ENCODE data around the gene DFFB.
"Not testable (repeated sequence)": the region's sequence is repeated elsewhere in the genome, so short reads cannot be mapped to it uniquely, and the experiment has no call there.

Gene DFFB, protein sequence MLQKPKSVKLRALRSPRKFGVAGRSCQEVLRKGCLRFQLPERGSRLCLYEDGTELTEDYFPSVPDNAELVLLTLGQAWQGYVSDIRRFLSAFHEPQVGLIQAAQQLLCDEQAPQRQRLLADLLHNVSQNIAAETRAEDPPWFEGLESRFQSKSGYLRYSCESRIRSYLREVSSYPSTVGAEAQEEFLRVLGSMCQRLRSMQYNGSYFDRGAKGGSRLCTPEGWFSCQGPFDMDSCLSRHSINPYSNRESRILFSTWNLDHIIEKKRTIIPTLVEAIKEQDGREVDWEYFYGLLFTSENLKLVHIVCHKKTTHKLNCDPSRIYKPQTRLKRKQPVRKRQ

DNA sequence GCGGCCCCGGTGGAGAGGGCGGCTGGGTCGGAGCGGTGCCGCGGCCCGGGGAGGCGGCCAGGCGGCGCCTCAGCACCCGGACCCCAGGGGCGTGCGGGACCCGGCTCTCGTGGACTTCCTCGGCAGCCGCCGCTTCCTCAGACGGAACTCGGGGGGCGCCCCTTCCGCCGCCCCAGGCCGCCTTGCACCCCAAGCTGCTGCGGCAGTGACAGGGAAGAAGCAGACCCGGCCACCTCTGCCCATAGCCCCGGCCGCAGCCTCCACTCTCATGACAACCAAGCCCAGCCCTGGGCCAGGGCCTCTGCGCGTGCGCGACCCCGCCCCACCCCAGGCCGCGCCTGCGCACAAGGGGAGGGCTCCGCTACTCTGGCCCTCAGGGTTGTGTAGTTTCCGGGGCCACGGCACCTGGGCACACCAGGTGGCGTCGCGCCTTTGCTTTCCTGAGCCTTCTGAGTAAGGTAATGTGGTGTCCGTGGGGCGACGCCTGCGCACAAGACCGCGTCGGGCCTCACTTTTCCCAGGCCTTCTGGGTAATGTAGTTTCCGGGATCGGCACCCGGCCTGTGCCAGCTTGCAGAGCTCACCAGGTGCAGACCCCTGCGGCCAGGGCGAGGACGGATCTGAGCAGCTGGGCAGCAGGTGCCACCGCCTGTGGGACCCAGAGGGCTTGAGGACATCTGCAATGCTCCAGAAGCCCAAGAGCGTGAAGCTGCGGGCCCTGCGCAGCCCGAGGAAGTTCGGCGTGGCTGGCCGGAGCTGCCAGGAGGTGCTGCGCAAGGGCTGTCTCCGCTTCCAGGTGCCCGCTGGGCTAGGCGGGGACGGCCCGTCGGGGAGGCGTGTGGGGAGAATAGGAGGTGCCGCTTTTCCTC lies at the start of gene DFFB, which contains the start of gene CEP104:
Gene DFFB, plus strand, starts transcription at position 554 of the 868 bp plus-strand sequence. Its CDS starts 128 bp downstream, at position 682.
Gene CEP104, minus strand, starts transcription at position 289 of the 868 bp plus-strand sequence. CDS start 4,804 bp downstream, outside the sequence.
- DNase-seq = peak; percentile 97

DNA sequence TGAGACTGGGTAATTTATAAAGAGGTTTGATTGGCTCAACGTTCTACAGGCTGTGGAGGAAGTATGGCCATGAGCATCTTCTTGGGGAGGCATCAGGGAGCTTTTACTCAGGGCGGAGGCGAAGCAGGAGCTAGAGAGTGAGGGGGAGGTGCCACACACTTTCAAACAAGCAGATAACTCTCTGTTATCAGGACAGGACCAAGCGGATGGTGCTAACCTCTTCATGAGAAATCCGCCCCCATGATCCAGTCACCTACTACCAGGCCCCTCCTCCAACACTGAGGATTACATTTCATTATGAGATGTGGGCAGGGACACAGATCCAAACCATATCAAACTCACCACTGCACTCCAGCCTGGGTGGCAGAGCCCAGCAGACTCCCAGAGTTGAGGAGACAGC lies 49.5 kb upstream of the DFFB start:
- DNase-seq = no peak

DNA sequence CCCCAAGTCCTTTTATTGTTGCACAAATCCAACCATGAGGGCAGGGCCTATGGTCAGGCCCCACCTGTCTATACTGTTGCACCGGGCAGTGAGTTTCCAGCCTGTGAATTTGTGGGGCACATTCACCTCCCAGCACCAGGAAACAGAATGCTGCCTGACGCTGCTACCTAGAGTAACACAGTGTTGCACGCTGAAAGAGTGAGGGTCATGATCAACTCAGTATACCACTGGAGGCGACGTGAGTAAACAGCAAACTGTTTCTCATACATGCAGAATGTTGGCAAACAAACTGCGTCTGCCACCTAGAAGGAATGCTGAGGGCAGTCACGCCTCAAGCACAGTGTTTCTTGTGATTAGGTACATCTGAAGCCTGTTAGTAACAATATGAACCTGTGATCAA lies 47.6 kb upstream of the DFFB start:
- DNase-seq = no peak

DNA sequence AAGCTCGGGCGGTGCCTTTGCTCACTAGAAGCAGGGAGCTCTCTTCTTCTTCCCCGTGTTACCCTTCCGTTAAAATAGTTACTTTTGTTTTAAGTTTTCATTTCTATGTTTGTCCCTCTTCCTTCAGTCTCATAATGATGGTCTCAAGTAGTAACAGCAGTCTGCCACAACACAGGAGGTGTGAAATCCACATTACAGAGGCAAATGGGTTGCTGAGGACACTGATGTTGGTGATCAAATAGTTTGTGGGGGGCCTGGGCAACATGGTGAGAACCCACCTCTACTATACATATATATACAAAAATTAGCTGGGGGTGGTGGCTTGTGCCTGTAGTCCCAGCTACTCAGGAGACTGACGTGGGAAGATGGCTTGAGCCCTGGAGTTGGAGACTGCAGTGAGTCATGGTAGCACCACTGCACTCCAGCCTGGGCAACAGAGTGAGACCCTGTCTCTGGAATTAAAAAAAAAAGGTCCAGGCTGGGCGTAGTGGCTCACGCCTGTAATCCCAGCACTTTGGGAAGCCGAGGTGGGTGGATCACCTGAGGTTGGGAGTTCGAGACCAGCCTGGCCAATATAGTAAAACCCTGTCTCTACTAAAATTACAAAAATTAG lies 47.0 kb upstream of the DFFB start:
- DNase-seq = not testable (repeated sequence)

DNA sequence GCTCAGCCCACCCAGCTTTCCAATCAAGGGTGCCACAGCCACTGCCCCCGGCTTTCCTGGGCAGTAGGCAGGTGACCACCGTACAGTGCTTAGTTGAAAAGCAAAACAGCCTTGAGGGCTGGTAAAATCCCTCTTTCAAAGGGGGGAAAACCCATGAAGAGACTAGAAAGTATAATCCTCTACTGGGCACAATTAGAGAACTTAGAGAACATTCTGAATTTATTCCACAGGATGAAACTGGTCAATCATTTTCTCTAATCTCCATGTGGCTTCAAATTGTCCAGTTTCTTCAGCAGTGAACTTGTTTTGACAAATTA lies 45.7 kb upstream of the DFFB start:
- DNase-seq = no peak

DNA sequence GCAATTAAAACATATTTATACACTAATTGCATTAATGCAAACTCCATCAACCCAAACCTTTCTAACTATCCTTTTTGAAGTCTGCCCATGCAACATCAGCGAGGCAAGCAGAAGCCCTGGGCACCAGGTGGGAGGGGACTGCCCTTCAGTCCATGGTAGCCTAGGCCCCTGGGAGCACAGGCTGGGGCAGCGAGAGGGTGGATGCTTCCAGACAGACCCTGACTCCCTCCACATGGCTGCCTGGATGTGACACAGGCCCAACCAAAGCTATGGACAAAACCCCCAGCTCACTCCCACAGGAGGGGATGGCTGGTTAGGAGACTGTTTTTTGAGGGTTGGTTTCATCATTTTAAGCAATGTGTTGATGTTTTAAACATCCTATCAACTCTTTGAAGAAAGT lies 43.2 kb upstream of the DFFB start:
- no peak for DNase-seq

DNA sequence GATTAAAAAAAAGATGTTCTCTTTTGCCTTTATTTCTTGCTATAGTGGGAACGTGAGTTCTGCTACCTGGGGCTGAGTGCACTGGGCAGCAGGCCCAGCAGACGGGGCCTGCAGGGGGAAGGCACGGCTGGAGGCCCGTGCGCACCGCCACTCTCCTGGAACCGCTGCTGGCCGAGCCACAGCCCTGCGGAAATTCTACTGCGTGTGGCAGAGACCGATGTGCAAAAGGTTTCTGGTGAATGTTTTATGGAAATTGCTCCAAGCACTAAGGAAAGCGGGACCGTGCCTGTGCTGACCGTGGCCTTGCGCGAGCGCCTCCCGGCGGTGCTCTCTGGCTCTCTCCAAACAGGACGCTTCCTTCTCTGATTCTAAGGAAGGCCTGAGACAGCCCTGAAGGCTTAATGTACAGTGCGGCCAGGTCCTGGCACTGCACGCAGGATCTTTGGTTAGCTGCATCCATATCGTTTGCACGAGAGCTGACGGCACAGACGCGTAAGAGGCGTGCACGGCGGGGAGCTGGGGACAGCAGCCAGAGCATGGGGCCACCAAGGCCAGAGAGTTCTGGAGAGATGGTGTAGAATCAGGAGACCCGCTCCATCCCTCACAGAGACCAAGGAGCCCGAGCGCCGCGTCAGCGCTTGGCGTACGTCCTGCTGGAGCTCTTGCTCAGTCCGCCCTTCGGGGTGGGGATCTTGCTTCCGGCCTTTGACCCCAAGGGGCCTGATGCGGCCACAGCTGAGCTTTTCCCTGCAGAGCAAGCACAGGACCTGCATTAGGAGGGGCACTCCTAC lies 42.3 kb upstream of the DFFB start:
- no peak for DNase-seq

DNA sequence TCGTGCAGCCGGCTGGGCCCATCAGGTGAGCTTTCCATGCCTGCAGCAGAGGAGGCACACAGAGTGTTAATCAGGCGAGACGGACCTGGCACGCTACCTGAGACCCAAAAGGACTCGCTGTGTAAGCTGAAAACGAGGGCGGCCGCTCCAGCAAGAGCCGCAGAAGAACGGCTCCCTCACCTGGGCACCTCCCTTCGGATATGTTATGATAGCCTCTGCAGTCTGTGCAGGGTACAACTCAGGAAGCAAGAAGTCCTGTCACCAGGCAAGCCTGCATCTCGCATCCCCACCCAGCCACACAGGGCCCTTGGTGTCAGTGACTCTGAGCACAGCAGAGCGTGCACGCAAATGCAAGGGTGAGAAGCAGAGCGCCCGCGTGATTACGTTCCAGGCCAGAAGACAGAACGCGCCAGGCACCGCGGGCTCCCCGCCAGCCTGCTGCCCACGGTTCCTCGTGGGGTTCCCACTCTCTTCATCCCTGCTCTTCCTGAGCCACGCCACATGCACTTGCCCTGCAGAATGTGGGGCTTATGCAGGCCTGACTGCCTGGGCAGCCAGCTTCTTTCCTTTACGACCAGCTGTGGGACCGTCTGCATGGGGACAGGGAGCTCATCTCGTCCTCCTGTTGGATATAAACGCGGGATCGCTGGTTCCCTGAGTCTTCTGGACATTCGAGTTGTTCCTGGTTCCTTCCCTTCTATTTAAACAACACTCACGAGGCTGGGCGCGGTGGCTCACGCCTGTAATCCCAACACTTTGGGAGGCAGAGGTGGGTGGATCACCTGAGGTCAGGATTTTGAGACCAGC lies 40.7 kb upstream of the DFFB start:
- no peak for DNase-seq

DNA sequence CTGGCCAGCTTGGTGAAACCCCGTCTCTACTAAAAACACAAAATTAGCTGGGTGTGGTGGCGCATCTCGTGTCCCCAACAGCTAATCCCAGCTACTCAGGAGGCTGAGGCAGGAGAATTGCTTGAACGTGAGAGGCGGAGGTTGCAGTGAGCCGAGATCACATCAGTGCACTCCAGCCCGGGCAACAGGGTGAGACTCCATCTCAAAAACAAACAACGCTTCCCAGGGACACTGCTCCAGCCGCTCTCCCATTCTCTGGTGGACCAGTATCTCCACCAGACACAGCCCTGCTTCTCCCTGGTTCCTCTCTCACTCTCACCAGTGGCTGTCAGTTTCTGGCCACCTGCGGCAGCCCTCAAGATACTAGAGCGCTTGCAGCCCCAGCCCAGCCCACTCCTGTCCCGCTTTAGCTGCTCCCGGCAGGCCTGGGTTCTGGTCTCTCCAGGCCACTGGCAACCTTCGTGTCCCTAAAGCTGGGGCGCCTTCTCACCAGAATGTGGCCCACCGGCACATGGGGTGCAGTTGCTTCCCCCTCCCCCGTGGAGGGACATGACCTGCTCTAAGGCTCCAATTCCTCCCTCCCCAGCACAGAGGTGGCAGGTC lies 40.0 kb upstream of the DFFB start:
- no peak for DNase-seq

DNA sequence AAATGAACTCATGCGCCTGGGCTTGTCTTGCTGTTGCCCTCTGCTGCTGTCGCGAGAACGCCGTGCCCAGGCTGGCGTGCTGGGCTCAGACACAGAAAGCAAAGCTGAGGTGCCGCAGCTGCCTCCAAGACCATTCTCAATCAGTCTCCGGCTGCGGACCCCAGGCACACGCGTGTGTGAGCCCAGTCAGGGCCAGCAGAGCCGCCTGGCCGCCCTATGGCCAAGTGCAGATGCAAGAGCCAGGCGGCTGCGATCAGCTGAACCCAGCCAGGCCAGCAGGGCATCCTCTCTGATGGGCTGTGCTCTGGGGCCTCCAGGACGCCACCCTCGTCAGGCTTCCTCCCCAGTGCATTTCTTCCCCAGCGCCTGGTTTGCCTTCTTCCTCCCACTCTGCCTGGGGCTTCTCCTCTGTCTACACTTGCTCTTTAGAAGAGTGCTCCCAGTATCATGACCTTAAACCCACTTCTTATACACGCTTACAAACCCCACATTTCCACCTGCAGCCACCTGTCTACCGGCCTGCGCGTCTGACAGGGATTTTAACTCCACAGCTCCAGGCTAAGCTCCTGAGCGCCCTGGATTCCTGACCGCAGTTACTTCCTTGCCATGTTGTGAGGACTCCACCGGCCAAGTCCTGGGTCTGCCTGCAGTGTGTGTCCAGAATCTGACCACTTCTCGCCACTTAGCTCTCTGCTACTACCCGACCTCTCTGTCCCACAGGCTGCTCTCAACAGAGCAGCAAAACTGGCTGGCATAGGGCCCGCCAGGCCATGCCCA lies 39.3 kb upstream of the DFFB start:
- DNase-seq = no peak

DNA sequence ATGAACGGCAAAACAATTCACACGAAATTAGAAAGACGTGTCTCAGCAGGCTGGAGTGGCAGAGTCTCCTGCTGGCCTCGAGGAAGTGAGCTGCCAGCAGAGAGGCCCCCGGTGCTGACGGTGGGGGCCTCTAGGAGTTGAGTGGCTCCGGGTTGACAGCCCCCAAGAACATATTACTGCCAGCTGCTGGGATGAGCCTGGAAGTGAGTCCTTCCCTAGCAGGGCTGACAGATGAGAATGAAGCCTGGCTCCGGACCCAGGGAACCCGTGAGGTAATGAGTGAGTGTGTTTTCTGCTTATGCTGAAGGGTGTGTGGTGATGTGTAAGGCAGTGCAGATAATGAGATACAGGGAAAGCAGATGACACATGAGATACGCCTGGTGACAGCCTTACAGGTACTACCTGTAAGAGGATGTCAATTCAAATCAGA lies 37.5 kb upstream of the DFFB start:
- DNase-seq = no peak

DNA sequence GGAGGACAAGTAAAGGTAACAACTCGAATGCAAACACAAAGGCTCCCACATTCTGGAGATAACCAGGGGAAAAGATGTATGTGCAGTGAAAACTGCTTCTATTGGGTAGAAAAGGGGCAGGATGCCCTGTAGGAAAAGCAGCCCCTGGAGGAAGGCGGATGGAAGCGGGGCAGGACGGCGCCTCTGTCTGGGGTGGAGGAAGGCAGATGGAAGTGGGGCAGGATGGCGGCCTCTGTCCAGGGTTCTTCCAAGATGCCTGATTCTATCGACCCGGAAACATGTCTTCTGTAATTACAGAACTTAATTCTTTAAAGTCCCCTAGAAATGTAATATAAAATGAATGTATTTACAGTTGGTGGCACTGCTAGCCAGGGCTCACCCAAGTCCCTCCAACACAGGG lies 37.0 kb upstream of the DFFB start:
- DNase-seq = no peak

DNA sequence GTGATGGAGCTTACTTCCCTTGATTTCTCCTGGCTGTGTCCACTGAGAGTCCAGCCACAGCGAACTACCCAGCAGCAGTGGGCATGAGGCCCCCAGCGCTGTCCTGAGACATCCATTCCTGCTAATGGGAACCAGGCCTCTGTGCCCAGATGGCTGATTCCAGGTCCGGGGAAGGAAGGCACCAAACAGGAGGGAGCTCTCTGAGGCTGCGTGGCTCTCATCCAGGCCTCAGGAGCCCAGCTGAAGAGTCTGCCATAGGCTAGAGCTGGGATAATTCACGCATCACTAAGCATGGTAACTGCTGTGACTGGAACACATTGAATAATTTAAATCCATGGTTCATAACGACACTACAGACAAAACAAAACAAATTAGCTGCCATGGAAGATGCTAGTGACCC lies 36.3 kb upstream of the DFFB start:
- DNase-seq = no peak

DNA sequence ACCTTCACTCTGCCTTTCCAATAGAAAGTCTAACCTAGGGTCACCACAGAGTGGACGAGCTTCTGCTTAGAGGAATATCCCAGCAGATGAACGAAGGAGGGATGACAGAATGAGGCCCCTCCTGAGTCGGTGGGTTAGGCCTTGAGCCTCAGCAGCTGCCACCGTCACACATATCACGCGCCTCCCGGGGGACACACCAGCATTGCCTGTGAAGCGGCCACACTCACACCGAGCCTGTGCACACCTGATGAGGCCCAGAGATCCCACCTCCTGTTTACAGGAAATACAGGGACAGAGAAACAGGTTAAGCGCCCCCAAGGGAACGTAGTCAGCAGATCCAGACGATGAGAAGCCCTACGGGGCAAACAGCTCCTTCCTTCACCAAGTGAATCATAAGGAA lies 35.8 kb upstream of the DFFB start:
- DNase-seq = no peak

DNA sequence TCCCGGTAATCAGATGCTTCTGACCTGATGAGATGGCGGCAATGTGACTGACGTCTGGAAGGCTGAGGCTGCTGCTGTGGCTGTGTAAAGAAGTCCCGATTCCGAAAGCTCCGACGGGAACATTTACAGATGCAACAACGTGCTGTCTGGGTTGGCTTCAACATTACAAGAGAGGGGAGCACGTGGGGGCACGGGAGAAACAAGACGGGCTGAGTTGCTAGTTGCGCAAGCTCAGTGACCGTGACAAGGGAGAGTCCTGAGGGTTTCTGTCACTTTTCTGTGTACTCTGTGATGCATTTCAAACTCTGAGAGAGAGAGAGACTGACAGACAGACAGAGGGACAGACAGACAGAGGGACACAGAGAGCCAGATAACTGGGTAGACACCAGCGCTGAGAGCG lies 35.4 kb upstream of the DFFB start:
- no peak for DNase-seq

DNA sequence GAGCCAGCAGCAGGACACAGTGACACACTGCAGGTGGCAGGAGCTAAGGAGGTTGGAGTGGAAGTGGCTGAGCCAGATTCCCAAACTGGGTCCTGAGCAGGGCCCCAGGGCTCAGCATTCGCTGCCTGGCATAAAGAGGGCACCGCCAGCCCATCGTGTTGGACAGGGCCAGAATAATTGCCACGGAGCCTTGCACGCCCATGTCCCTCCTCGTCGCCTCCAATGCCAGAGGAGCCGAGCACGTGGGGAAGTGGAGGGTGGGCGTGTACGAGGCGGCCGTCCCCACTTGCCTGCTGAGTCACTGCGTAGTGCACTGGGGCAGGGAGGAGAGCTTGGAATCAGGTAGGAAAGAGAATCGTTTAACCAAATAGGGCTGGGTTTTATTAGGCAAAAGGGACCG lies 34.9 kb upstream of the DFFB start:
- DNase-seq = no peak

DNA sequence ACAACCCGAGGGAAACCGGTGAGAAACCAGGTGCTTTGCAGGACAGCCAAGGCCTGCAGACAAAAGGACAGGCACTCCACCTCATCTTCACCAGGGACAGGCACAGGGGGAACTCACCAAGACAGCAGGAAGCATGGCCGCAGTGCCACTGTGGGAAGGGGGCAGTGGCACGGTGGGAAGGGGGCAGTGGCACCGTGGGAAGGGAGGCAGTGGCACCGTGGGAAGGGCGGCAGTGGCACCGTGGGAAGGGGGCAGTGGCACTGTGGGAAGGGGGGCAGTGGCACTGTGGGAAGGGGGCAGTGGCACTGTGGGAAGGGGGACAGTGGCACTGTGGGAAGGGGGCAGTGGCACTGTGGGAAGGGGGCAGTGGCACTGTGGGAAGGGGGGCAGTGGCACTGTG lies 32.6 kb upstream of the DFFB start:
- no peak for DNase-seq

DNA sequence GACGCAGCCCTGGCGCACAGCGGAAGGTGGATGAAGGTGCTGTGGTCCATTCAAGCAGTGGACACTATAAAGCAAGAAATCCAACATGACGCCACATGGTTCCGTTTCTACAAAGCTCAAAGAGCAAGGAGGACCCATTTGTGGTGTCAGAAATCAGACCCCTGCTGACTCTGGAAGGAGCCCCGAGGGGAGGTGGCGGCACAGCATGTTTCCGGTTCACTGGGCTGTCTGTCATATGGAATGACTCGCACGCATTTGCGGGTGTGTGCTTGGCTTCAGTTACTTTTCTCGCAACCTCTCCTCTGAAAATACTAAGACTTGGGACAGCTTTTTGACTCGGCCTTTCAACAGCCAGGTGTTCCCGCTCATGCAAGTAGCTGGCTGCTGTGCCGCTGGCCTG lies 31.9 kb upstream of the DFFB start:
- DNase-seq = no peak

DNA sequence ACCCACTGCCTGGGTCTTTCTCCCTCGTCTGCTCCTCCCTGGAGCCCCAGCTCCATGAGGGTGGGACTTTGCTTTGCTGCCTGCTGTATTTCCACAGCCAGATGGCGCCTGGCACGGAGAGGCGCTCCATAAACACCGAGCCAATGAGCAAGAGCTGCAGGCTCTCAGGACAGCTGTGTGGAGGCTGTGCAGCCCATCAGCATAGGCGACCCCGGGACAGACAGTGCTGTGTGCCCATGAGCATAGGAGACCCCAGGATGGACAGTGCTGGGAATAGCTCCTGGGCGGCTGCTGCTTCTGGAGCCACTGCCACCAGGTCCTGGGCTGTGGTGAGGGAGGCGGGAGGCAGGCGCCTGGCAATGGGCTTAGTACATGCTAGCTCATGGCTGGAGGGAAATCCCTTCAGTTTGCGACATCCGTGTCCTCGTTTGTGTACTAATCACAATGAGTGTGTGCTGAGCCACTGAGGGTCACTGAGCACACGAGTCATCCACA lies 29.4 kb upstream of the DFFB start:
- no peak for DNase-seq

DNA sequence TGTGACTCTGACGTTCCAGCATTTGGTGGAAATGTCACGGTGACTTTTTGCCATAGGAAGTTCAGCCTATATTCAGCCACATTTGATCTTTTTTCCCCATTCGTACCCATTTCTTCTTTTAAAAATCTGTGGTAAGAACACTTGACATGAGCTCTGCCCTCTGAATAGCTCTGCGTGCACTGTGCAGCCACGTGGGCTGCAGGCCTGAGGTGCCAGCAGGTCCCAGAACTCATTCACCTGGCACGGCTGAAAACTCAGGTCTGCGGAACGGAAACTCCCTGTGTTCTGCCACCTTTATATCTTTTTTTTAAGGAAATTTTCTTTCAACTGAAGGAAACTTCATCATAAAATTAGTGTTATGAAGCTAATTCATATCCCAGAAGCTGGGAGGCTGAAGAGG lies 28.9 kb upstream of the DFFB start:
- no peak for DNase-seq

DNA sequence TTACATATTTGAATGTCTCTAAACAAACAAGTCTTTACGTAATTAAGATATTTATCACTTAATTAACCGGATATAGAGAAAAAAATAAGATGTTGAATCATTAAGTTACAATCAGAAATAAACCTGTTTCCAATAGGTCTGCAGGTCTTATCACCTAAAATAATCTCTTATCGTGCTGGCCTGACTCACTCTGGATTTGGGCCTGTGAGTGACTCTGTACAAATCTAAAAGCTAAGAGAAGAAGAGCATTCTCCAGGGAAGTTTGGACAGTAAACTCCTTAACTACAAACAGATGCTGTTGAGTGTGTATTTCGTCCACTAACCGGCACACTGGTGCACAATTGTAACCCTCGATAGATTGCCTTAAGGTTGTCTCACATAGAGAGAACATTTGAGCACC lies 25.6 kb upstream of the DFFB start:
- DNase-seq = no peak
